GM19035 (cell line): Measurements from ENCODE around the gene CDCP2.
"Not testable (repeated sequence)": the region's sequence is repeated elsewhere in the genome, so short reads cannot be mapped to it uniquely, and the experiment has no call there.

Experiments used
- ATAC-seq: cut with Tn5 transposase; IDR thresholded peaks from one replicate; pipeline ENCODE4 v1.9.1; 2021; ENCODE audit not compliant: unreplicated experiment

The CDCP2 gene

DNA sequence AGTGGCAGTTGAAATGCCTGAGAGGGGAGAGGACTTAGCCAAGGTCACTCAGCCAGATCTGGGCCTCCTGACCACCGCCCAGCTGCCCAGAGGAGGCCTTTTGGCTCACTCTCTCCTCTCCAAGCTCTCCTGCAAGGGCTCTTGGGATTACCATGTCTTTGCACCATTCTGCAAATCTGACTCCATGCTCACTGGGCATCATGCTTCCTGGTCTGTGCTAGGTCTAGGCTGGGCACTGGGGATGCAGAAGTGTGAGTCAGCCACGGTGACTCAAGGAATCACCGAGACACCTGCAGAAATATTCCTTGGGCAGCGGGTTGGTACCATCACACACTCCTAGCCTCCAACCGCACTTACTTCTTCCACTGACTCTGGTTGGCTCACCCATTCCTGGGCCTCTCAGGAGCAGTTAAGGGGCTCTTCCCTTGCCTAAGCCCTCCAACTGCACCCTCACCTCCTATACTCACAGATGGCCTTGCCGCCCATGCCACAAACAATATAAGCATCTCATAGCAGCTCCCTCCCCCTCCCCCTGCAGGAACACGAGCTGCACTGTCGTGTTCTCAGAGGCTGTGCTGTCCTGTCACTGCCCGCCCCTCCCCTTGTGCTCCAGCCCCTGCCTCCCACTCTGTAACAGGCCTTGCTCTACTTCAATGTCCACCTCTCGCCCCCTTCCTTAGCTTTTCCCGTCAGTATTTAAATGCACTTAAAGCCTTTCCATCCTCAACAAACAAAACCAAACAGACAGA, 34.8 kb downstream of the CDCP2 start:
- ATAC-seq, result no peak

DNA sequence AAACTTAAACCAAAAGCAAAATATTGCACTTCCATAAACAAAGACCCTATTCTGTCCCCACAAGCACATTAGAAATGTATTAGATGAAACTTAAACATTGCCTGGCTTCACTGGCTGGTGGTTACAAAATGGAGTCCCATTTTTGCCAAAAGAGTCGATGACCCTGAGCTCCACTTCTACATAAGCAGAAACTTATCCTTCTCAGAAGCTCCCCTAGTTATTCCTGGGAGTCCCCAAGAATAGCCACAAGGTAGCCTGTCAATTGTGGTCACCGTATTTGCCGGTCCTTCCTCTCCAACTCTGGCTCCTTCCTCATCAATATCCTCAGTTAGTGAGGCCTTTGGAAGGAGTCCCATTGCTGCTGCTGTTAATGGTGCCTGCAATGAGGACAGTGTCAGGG, 37.3 kb downstream of the CDCP2 start:
- ATAC-seq, result no peak

DNA sequence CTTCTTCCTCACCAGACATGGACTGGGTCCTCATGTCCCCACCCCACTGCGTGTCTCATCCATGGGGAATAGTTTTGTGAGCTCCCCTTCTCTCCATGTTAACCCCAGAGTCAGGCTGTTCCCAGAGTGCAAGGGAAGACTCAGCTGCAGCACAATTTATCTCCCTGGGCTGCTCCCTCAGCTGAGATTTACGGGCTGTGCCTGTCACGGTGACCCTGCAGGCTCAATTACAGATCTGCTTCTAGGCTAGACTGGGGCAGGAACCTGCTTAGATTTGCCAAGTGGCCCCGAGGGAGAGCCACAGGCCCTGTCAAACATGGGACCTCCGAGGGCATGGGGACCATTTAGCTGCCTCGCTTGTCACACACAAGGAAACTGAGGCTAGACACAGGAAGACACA, 37.8 kb downstream of the CDCP2 start:
- ATAC-seq, result no peak

DNA sequence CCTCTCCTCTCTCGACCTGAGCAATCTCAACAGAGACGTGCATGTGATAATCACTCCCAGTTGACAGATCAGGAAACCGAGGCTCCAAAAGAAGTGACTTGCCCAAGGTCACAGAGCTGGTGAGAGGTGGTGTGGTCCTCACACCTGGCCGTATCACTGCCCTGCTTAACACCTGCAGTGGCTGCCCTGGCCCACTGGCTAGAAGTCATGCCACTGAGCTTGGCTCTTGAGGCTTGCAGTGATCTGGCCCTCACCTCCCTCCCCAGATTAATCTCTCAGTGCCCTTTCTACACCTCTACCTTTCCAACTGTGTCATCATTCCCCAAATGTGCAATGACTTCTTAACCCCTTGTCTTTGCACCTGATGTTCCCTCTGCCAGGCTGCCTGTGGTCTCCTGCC, 38.8 kb downstream of the CDCP2 start:
- ATAC-seq, result no peak

DNA sequence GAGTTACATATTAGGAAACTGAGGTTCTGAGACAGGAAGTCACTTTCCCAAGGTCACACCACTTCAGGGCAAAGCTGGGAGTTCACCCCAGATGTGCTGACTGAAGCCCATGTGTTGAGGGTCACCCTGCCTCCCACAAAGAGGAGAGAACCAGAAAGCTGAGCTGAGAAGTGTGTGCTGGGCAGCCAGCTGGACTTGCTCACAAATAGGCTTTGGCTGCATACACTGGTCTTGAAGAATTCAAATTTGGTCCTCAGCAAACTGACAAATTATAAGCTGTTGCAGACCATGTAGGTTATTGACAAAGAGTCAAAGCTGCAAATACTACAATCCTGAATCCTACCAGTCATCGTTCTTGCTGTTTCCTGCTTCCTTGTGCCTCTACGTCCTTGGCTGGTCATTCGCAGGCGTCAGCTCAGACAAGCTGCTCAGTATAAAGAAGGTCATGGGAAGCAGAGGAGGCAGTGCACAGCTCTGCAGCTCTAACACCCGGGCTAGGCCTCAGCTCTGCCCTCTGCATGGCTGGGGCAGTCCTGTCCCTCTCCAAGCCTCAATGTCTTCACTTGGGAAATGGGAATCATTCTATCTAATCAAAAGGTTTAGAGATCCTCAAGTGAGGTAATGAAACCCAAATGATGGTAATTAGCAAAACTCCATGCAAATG, 40.0 kb downstream of the CDCP2 start:
- ATAC-seq, result no peak

DNA sequence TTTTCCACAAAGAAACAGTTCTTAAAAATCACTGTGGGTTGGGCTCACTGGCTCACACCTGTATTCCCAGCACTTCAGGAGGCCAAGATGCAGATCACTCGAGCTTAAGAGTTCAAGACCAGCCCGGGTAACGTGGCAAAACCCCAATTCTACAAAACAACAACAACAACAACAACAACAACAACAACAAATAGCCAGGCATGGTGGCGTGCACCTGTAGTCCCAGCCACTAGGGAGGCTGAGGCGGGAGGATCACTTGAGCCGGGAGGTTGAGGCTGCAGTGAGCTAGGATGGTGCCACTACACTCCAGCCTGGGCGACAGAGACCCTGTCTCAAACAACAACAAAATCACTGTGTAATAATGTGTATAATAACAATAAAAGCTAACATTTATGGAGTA, 40.8 kb downstream of the CDCP2 start:
- no peak for ATAC-seq

DNA sequence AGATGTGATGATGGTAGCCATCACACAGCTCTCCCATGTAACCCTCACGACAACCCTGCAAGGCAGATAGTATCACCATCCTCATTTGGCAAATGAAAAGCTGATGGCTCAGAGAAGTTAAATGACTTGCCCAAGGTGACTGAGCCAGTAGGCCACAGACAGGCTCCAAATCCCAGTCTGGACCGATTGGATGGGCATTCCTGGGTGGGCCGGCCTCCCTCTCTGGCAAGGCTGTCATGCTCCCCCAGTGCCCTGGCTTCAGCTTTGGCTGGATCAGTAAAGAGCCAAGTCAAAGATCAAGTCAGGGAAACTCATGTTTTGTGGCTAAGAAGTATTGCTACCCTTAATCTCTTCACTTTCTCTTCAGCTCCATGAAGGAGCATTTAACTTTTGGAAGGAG, 41.2 kb downstream of the CDCP2 start:
- no peak for ATAC-seq

DNA sequence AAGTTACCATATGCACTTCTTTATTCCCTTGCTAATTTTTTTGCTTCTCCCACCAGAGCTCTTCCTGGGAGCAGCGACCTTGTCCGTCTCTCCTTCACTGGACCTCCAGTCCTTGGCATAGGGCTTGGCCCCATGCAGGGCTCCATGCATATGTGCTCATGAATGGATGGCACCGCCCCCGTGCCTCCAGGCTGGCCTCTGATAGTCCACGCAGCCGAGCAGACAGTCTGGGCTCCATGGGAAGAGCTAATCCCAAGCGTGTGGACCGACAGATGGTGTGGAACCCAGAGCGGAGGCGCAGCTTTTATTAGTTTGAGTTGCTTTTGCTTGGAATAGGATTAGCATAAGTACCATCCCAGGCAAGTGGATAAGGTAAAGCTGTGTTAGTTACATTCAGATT, 41.8 kb downstream of the CDCP2 start:
- ATAC-seq, result no peak

DNA sequence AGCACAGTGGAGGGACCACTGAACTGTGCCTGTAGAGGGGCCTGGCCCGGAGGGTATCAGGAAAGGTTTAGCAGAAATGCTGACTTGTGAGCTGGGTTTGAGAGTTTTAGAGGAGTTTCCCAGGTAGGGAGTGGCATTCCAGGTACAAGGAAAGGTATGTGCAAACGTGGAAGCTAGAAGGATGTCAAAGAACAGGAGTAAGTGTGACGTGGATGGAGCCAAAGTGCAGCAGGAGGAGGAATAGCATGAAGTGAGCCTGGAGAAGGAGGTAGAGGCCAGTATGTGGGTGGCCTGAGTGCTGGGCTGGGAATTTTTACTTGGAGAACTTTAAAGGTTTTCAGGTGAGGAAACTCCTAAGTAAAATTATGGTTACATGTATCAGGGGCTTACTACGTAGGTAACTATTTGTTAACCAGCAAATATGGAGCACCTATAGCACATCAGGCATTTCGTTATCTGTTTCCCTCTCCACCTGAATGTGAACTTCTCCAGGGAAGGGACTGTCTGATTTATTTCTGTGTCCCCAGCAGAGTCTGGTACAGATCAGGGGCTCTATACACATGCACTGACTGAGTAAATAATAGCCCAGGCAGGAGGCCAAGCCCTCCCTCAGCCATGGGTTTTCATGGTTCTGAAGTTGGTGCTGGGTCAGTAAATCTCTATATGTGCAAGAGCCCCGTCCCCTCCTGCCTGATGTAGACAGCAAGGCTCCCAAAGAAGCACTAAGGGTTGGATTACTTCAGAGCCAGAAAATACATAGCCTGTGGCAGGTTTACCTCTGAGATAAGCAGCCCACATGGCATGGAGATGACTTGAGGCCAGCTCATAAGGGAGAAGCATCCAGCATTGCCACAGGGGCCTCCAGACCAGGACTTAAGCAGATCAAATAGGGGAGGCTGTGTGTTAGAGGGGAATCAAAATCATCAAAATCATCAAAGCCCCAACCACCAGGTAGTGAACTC, 43.4 kb downstream of the CDCP2 start:
- no peak for ATAC-seq

DNA sequence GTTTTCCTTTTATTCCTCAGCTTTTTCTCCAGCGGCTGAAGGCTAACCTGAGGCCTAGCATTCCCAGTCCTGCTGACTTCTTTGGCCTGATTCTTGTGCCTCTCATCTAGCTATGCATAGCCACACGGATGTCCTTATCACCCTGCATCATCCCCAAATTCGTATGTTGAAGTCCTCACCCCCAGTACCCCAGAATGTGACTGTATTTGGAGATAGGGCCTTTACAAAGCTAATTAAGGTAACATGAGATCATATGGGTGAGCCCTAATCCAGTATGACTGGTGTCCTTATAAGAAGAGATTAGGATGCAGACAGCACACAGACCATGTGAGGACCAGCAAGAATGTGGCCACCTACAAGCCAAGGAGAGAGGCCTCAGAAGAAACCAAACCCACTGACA, 44.6 kb downstream of the CDCP2 start:
- ATAC-seq, result no peak

DNA sequence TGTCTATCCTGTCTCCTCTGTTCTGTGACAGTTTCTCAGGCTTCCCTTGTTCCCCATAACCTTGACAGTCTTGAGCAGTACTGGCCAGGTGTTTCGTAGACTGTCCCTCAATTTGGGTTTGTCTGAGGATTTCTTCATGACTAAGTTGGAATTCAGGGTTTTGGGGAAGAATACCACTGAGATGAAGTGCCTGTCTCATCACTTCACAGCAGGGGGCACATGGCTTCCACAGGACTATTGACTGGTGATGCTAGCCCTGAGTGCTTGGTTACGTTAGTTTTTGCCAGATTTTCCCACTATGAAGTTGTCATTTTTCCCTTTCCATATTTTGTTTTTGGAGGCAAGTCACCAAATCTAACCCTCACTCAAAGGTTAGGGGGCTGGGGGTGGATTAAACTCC, 45.7 kb downstream of the CDCP2 start:
- no peak for ATAC-seq

DNA sequence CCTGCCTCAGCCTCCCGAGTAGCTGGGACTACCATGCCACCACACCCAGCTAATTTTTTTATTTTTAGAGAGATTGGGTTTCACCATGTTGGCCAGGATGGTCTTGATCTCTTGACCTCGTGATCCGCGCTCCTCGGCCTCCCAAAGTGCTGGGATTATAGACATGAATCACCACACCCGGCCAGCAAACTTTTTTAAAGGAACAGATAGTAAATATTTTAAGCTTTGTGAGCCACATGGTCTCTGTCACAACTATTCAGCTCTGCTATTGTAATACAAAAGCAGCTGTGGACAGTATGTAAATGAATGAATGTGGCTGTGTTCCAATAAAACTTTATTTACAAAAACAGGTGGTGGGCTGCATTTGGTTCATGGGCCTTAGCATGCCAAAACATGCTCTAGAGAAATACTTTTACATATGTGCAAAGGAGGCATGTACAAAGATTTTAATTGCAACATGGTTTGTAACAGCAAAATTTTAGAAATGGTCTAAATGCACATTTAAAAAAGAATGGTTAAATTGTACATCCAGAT, 47.0 kb downstream of the CDCP2 start:
- no peak for ATAC-seq

DNA sequence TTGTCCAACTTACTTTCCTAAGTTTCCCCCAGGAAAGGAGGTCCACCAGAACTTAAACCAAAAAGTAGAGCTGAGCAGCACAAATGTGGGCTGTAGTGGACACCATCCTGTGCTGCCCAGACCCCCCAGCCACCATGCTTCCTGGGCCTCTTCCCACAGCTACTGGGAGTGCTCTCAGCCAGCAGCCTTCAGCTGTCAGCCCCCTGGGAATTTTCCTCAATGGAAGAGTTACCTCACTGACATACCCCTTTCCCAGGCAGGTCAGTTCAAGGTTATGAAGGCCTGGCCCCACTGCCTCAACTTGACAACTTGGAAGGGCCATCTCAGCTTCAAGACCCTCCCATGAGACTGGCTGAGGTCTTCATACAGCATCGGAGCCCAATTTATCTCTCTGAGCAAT, 47.7 kb downstream of the CDCP2 start:
- ATAC-seq, result no peak

DNA sequence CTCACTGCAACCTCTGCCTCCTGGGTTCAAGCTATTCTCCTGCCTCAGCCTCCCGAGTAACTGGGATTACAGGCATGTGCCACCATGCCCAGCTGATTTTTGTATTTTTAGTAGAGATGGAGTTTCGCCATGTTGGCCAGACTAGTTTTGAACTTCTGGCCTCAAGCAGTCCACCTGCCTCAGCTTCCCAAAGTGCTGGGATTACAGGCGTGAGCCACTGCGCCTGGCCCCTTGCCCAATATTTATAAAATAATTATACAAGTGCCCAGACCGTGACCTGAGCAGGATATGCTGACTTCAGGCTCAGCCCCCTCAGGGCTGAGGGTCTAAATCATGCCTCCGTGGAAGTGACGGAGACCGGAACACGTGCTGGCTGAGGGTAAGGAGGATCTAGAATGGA, 48.2 kb downstream of the CDCP2 start:
- not testable (repeated sequence) for ATAC-seq

DNA sequence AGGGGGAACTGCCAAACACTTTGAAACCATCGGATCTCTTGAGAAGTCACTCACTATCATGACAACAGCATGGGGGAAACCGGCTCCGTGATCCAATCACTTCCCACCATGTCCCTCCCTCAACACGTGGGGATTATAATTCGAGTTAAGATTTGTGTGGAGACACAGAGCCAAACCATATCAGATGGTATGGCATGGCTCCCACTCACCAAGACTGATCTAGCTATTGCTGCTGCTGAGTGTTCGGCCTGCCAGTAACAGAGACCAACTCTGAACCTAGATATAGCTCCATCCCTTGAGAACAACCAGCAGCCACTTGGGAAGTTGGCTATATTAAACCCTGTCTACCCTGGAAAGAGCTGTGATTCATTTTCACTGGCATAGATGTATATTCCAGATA, 49.4 kb downstream of the CDCP2 start:
- ATAC-seq, result no peak

DNA sequence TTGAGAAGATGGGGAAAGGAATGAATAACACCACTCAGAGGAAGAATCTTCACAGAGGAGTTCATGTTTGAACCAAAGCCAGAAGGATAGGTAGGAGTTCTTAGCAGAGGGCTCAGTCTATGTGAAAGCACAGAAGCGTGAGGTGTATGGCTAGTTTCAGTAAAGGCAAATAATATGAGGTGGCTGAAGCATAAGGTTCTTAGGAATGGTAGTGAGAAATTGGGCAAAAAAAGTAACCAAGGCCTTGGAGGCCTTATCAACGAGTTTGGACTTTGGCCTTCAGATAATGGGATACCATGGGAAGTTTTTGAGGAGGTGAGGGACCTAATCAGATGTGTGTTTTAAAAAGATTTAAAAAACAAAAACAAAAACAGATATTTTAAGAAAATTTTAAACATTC, 52.3 kb downstream of the CDCP2 start:
- ATAC-seq, result no peak

DNA sequence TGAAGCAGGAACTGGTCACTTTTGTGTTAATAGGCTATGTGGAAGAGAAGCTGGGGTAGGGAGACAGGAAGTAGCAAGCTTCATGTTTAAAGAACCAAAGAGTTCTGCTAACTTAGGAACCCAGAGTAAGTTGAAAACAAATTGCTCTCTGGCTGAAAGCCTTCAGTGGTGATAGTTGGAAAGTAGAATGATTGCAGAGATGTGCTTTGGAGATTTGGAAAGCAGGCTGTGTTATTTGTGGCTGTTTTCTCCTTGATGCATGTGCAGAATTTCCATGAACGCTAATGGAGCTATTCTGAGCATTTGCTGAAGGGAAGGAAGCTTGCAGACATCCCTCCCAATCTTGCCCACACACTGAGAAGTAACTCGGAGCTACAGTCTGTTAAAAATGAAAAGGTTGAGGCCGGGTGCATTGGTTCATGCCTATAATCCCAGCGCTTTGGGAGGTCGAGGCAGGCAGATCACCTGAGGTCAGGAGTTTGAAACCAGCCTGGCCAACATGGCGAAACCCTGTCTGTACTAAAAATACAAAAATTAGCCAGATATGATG, 53.7 kb downstream of the CDCP2 start:
- ATAC-seq, result no peak

DNA sequence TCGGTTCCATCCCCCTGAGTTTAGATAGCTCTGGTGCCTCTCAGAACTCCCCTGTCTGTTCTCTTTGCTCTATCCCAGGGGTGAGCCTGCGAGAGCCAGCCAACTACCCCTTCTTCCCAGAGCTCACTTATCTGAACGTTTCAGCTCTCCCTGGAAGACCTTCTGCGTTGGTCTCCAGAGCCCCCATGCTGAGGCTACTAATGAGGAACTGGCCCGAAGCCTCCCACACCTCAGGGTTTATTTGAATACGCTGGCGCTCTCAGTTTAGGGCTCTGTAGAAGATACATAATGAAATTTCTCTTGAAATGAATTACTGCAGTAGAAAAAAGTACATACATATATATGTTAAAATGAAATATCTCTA, 55.9 kb downstream of the CDCP2 start:
- no peak for ATAC-seq

DNA sequence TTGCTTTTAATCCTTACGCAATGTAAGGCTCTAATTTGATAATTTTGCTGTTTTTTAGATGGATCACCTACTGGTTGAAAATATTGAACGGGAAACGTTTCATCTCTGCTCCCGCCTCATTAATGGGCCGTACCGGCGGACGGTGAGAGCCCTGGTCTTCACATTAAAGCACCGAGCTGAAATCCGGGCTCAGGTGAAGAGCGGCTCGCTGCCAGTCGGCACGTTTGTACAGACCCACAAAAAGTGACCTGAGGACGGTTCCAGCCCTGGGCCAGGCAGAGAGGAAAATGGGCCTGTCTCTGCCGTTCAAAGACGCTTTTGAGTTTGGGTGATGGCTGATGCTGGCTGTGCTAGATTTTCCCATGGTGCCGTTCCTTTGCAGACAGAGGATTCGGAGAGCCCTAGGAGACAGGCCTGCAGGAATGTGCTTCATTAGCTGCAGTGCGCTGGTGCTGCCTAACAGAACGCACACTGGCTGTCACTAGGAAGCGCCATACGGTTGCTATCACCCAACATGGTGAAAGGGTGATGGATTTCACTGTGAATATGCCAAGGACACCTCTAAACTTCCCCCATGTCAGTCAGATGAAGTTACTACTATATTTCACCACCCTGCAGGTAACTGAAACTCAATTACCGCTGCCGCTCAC, 56.4 kb downstream of the CDCP2 start:
- ATAC-seq, result no peak

DNA sequence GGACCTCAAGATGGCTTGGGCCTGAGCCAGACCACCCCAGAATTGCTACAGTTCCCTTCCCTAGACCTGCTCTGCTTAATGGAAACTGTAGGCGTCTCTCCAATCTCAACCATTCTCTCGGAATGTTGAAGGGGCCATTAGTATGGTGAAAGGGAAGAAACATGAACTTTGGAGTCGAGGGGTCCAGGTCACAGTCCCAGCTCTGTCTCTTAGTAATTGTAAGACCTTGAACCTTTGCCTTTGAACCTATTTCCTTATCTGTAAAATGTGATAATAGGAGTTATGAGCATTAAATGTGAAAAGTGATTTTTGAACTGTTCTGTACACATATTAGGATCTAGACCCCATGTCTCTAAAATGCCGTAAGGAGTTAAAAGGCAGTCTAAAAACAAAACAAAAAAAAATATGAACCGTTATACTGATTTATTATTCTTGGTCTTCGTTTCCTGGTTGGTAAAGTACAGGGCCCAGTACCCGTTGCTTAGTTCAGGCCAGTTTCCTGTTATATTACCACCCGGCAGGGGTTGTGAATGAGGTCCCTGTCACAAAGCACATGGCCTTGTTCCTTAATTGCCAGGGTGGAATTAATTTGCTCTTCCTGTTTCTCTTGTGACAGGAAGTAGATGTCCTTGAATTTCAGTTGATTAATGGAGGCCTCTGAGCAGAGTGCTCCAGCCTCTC, 57.1 kb downstream of the CDCP2 start:
- ATAC-seq, result no peak
